CD4-positive, alpha-beta T cell treated with Interleukin-17A for 1 hour (primary cell): ENCODE measurements around the gene NEDD4L.
"Not testable (repeated sequence)": the region's sequence is repeated elsewhere in the genome, so short reads cannot be mapped to it uniquely, and the experiment has no call there.

Experiments used
- DNase-seq: peaks from one replicate; pipeline ENCODE4 v3.0.0-alpha.2; 2020

Gene NEDD4L

GRCh38 chr18:58360324-58360723 lies 316.3 kb downstream of the NEDD4L start:
- DNase-seq = no peak

- DNase-seq = no peak
Observed at GRCh38 chr18:58361212-58361611, 317.2 kb downstream of the NEDD4L start.

- DNase-seq = no peak
Observed at GRCh38 chr18:58362027-58362575, 318.1 kb downstream of the NEDD4L start.

GRCh38 chr18:58362829-58363271 lies 318.8 kb downstream of the NEDD4L start:
- DNase-seq = no peak

GRCh38 chr18:58363767-58364540 lies 319.9 kb downstream of the NEDD4L start:
- DNase-seq = no peak

GRCh38 chr18:58364876-58365528 lies 321.0 kb downstream of the NEDD4L start:
- no peak for DNase-seq

GRCh38 chr18:58367425-58368140 lies 323.6 kb downstream of the NEDD4L start:
- DNase-seq = no peak

- DNase-seq = no peak
Observed at GRCh38 chr18:58369616-58370015, 325.6 kb downstream of the NEDD4L start.

GRCh38 chr18:58370038-58370580 lies 326.1 kb downstream of the NEDD4L start:
- no peak for DNase-seq

GRCh38 chr18:58370612-58371011 lies 326.6 kb downstream of the NEDD4L start:
- no peak for DNase-seq

GRCh38 chr18:58373481-58373880 lies 329.5 kb downstream of the NEDD4L start:
- DNase-seq = no peak

GRCh38 chr18:58375051-58375450 lies 331.0 kb downstream of the NEDD4L start:
- DNase-seq = no peak

GRCh38 chr18:58378411-58379379 lies 334.7 kb downstream of the NEDD4L start:
- DNase-seq = no peak

GRCh38 chr18:58379443-58379842 lies 335.4 kb downstream of the NEDD4L start:
- no peak for DNase-seq

GRCh38 chr18:58380113-58380512 lies 336.1 kb downstream of the NEDD4L start:
- not testable (repeated sequence) for DNase-seq

- DNase-seq = no peak
Observed at GRCh38 chr18:58381676-58382411, 337.8 kb downstream of the NEDD4L start.

GRCh38 chr18:58382446-58382845 lies 338.4 kb downstream of the NEDD4L start:
- DNase-seq = no peak

GRCh38 chr18:58385472-58385871 lies 341.4 kb downstream of the NEDD4L start:
- no peak for DNase-seq

- no peak for DNase-seq
Observed at GRCh38 chr18:58386780-58387179, 342.8 kb downstream of the NEDD4L start.

GRCh38 chr18:58387716-58388115 lies 343.7 kb downstream of the NEDD4L start:
- DNase-seq = no peak

GRCh38 chr18:58388736-58389135 lies 344.7 kb downstream of the NEDD4L start:
- DNase-seq = no peak
